HCT116 (cell line): ENCODE data around the gene TNC.

Source experiments
- ATF3 ChIP-seq: IDR thresholded peaks from 2 replicates; pipeline ENCODE4 v1.6.1; 2012
- CBX3 ChIP-seq: IDR thresholded peaks from 2 replicates; pipeline ENCODE4 v1.6.1; 2012; ENCODE audit warnings: low read depth
- CTCF ChIP-seq, 3 experiments: fragments of 200-600 bp in 1 of 3; sonication (generic) in 1 of 3; IDR thresholded peaks in 2 of 3; conservative IDR thresholded peaks in 1 of 3; 2 replicates each; pipeline ENCODE4 v1.5.1; 2012 to 2017; ENCODE audit warnings: low read depth in 2 of 3, low read length in 2 of 3, antibody characterized with exemption in 1 of 3, borderline replicate concordance in 1 of 3, control low read depth in 1 of 3, mild to moderate bottlenecking in 1 of 3, mixed read lengths in 1 of 3, mixed run types in 1 of 3, moderate library complexity in 1 of 3; ENCODE audit not compliant: insufficient read depth in 1 of 3
- EGR1 ChIP-seq: IDR thresholded peaks from 2 replicates; pipeline ENCODE4 v1.6.1; 2012; ENCODE audit warnings: low read depth
- EZH2 ChIP-seq: fragments of 200-600 bp; sonication (generic); IDR thresholded peaks from 2 replicates; pipeline ENCODE4 v1.6.1; 2017; ENCODE audit warnings: antibody characterized with exemption, mixed run types
- FOSL1 ChIP-seq: IDR thresholded peaks from 2 replicates; pipeline ENCODE4 v1.6.1; 2012; ENCODE audit warnings: low read depth
- JUND ChIP-seq: IDR thresholded peaks from 2 replicates; pipeline ENCODE4 v1.6.1; 2012
- MAX ChIP-seq: IDR thresholded peaks from 2 replicates; pipeline ENCODE4 v1.6.1; 2012
- POLR2A ChIP-seq: IDR thresholded peaks from 2 replicates; pipeline ENCODE4 v1.7.0; 2011; ENCODE audit warnings: borderline replicate concordance; ENCODE audit not compliant: insufficient read depth, insufficient read length; ENCODE audit errors: extremely low read depth
- POLR2AphosphoS5 ChIP-seq: IDR thresholded peaks from 2 replicates; pipeline ENCODE4 v1.6.1; 2011; ENCODE audit warnings: mild to moderate bottlenecking, low read depth, low read length, moderate library complexity
- RAD21 ChIP-seq: IDR thresholded peaks from 2 replicates; pipeline ENCODE4 v1.6.1; 2012; ENCODE audit warnings: low read depth, mild to moderate bottlenecking
- TCF7L2 ChIP-seq: IDR thresholded peaks from 2 replicates; pipeline ENCODE4 v1.7.0; 2011; ENCODE audit warnings: borderline replicate concordance, inconsistent platforms; ENCODE audit not compliant: insufficient read depth, insufficient read length; ENCODE audit errors: extremely low read depth
- ZNF274 ChIP-seq: fragments of 200-500 bp; sonication (Bioruptor generic); IDR thresholded peaks from 2 replicates; pipeline ENCODE4 v1.6.1; 2014; ENCODE audit warnings: mild to moderate bottlenecking, low read depth, low read length, inconsistent platforms

GRCh38 chr9:115071176-115071575 is 46.8 kb downstream of the TNC start:
- no peak for TF ChIP-seq CBX3
- no peak for TF ChIP-seq CTCF (IDR thresholded peaks at IDR 0.05 in 2 of 3, conservative IDR thresholded peaks at IDR 0.05 in 1 of 3; ENCODE audit: borderline replicate concordance in 1 of 3, insufficient read depth in 1 of 3, low read depth in 2 of 3, low read length in 2 of 3)
- TF ChIP-seq POLR2A: no peak
- TF ChIP-seq EZH2: no peak
- TF ChIP-seq POLR2AphosphoS5: no peak
- TF ChIP-seq FOSL1: no peak
- no peak for TF ChIP-seq EGR1
- TF ChIP-seq ZNF274: no peak
- TF ChIP-seq JUND: no peak
- TF ChIP-seq RAD21: no peak
- TF ChIP-seq TCF7L2: no peak
- no peak for TF ChIP-seq MAX
- no peak for TF ChIP-seq ATF3
